HG03135 (cell line): ENCODE data around the gene HS3ST3B1.

ENCODE experiments used
- ATAC-seq: cut with Tn5 transposase; IDR thresholded peaks from one replicate; pipeline ENCODE4 v1.9.1; 2021; ENCODE audit warnings: mild to moderate bottlenecking, moderate library complexity; ENCODE audit not compliant: unreplicated experiment

Gene HS3ST3B1

DNA sequence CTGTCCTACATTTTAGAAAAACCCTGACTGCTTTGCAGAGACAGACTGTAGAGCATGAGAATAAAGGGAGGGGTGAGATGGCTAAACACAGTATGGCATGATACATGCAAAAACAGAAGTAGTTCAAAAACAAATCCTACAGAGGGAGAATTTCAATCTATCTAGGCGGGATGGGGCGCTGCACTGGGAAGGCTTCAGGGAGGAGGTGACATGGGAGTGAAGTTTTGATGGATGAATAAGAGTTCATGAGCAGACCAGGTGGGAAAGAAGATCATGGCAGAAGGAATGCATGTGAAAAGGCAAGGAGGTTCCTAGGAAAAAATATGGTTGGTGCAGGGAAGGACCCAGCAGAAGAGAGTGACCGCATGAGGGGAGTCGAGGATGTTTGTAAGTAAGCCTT is 19.2 kb downstream of the HS3ST3B1 start:
- no peak for ATAC-seq

DNA sequence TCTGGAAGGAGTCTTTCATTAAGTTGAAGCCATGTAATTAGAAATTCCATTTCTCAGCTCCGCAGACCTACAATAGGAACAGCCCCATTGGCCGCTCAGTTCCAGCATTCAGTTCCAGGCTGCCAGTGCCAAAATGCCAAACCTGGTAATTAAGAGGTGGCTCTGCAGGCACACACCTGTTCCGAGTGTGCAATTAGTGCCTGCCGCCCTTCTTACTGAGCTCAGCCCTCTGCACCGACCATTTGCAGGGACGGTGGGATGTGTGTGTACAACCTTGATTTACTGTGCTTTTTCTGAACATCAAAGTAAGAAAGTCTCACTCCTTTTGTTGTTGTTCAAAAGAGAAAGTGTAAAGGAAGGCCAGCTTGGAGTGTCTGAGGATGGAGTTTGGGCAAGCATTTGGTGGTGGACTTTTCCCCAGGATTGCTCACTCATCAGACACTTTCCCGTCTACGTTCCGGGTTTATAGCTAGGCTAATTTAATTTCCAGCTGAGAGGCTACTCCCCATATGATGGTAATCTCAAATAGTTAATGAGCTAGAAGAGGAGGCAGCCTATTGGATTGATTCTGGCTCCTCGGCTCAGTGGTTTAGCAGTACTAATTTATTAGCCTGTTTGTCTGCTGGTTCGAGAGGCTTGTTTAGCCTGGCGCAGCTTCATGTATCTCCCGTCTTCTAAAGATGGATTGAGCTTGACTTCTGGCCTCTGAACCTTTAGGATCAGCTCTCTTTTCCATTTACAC is 20.0 kb downstream of the HS3ST3B1 start:
- no peak for ATAC-seq

DNA sequence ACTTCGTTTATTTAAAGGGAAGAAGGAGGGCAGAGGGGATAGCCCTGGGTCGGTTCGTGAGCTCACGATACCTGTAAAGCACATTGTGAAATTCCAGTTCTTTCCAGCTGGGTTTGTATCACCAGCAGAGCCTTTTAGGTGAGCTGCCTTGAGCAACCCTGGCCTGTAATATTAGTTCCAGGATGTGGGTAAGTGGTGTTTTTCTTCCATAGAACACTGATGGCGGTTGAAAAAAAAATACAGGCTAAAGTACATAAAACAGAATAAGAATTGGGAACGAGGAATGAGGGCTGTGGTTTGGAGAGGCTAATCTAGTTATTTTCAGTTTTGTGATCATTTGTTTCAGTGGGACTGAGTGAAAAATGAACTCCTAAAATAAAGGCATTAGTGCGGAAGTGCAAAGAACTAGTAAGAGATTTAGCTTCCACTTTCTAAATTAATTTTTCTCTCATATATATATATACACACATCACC is 20.6 kb downstream of the HS3ST3B1 start:
- no peak for ATAC-seq

DNA sequence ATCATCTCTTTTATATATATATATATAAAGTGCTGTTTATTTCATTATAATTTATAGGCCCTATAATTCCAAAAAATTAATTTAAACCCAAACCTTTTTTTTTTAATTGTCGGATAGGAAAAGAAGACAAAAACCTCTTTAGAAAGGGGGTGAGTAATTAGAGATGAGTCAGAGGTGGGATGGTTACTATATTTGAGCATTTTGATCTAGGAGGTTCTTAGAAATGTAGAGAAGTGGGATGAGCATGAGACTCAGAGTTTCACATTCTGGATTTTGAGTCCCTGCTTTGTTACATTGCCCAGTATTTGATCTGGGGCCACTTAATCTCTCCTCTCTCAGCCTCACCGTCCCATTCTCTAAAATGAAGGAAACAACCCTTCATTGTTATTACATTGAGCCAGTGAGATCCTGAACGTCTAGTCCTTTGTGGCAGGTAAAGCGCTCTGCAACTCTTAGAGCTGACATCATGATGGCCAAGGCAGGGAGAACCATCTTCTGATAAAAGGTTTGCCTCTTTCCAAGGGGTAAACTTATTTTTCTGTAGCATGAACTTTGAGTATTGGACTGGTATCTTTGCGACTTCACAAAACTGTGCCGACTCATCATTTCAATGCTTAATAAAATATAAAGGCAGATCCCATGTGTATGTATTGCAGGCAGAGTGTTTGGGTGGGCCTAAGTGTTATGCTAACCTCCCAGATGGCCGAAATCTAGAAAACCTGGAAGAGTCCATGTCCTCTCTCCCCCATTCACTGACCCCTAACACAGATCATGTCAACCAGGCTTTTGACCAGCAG is 21.3 kb downstream of the HS3ST3B1 start:
- no peak for ATAC-seq

DNA sequence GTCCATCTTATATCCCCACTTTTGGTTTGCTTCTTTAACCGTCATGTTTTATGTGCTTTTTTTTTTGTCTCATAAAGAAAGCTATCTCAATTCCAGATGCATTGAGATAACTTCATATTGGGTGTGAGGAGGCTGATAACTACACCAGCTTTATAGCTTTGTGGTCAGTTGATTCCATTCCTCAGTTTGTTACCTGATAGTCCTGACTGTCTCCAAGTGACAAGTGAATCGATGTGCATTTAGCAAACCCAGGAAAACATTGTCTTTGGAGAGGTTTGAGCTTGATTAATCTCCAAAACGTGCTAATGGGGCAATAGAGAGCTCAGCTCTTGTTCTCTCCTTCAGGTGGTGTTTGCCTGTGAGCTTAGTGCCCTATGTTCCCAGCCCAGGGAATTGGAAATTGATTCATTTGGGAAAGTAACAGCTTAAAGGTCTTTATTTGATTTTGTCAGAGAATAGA is 22.7 kb downstream of the HS3ST3B1 start:
- ATAC-seq, result no peak

DNA sequence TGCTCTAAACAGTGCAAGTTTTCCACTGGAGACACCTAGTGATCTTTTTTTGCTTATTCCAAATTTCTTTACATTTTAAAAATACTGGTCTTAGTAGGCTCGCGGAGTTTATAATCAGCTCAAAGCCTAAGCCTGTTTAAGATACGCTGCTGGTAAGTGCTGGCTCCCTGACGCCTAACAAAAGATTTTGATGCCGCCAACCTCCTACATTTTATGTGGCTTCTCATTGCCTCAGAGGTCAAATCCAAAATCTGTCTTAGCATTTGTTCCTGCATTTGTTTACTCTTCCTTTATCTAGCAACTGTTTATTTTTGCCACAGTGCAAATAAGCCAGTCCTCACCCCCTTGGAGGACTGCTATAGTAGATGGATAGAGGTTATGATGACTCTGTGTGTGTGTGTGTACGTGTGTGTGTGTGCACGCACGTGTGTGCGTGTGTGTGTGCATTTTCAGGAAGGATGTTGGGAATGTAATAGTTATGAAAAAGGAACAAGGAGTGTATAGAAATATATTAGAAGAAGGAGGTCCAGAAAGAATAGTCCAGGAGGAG is 24.8 kb downstream of the HS3ST3B1 start:
- no peak for ATAC-seq

DNA sequence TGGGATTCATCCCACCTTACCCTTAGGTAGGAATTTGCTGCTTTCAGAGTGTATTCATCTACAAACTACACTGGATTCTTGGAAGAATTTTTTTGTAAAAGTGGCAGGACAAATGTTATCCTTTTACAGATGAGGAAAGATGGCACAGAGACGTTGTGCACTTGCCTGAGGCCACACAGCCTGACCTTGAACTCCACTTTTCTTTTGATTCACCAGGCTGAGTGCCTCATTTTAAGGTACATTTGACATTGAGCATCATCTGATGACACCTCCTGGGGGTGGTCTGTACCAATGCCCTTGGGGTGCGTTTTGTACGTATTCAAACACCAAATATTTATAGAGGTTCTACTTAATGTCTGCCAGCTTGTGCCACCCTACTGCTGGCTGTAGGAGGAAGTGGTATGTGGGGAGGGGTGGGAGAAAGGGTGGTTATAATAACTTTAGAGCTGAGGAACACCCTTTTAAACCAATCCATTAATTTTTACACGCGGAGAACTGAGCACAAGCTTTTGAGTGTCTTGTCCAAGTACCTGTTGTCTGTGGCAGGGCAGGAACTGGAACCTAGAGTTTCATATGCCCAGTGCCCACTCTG is 29.1 kb downstream of the HS3ST3B1 start:
- ATAC-seq, result no peak

DNA sequence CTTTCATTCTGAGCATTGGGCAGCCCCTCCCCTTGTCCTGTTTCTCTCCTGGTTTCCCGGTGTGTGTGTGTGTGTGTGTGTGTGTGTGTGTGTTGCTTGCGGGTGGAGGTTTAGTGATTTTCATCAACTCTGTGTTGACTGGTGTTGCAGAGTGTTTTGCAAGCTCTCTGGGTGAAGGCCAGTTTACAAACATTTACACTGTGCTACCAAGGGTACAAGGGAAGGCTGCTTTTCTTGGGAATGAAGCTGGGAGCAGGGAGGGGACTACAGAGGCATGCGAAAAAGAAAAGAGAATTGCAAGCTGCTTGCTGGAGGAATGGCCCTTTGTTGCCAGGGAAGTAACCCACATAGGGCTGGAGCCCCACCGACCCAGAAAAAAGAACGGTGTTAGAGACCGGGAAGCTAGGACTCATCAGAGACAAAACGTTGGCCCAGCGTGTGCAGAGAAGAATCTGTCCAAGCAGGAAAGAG is 29.6 kb downstream of the HS3ST3B1 start:
- no peak for ATAC-seq

DNA sequence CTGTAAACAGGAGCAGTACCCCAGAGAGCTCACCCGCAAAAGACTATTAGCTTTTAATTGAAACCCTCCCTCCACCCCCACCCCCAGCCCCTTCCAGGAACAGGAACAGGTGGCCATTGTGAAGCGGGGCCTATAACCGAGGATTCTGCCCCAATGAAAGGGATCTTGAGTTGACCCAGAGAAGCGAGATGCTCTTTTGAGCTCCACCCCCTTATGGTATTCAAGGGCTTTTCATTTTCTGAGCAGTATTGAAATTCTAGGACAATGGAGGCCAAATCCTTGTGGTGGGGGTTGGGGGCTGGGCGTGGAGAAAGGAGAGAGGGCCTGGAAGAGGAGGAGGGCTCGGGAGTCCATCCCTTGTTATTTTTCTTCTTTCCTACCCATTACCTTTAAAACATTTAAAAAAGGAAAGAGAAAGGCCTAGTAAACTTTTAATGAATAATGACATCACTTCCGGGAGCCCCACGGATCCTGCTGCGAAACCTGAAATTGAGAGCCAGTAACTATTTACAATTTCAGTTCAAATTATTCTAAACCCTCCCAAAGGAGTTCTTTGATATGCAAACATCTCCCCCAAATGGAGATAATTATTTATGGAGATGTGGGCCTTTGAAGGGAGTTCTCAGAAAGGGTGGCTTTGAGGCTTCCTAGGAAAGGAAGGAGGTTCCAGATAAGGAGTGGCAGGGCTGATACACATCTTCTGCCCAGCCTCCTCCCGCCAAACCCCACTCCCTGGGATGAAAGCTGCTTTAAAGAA is 30.5 kb downstream of the HS3ST3B1 start:
- no peak for ATAC-seq

DNA sequence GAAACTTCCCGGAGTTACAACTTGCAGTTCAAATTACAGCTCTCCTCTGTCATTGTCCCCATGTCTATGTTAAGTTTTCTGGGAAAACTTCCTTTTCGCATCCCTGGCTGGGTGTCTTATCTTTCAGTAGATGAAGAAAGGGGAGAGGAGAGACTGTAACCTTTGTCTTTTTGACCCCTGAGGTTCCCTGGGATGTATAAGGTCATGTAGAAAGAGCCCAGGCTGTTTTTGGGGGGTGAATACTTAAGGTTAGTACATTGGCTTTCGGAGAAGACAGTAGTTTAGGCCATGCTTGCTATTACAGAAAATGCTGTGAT is 31.1 kb downstream of the HS3ST3B1 start:
- no peak for ATAC-seq

DNA sequence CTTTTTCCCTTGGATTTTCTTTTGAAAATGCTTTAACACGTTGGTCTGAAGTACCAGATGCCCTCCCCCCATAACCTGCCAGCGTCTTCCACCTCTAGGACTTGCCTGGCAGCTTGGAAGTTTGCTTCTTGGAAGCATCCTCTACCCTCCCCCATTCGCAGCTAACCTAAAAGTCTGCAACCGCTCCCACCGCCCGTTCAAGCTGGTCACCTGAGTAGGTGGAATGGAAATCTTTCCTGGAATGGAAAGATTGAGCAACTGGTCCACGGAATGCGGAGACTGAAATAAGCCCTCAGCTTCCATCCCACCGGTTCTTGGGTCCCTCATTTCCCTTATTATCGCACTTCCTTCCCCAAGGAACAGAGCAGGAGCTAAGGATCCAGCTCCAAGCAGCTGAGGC is 31.4 kb downstream of the HS3ST3B1 start:
- no peak for ATAC-seq

DNA sequence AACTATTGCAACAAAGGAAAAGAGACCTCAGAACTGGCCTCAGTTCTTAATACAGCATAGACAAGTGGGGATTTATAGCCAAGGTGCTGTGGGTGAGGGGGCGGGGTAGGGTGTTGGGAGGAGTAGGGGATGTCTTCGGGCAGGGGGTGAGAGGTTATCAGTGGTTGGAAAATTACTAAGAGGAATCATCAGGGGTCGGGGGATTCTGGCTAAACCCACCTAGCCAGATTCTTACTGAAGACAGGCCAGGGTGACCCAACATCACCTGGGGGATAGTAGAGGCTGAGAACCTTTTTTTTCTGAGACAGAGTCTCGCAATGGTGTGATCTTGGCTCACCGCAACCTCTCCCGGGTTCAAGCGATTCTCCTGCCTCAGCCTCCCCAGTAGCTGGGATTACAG is 32.6 kb downstream of the HS3ST3B1 start:
- no peak for ATAC-seq

DNA sequence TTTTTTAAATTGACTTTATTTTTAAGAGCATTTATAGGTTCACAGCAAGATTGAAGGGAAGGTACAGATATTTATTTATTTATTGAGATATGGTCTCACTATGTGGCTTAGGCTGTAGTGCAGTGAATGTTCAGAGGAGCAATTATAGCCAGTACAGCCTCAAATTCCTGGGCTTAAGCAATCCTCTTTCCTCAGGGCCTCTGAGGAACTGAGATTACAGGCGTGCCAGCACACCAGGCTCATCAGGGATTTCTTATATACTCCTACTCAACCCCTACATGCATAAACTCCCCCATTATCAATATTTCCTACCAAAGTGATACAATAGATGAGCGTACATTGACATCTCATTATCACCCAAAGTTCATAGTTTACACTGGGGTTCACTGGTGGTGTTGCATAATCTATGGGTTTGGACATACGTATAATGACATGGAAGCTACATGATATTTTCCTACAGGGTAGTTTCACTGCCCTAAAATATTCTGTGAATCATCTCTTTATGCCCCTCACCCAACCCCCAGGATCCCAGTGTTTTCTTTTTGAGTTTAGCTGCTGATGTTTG is 33.5 kb downstream of the HS3ST3B1 start:
- ATAC-seq, result no peak

DNA sequence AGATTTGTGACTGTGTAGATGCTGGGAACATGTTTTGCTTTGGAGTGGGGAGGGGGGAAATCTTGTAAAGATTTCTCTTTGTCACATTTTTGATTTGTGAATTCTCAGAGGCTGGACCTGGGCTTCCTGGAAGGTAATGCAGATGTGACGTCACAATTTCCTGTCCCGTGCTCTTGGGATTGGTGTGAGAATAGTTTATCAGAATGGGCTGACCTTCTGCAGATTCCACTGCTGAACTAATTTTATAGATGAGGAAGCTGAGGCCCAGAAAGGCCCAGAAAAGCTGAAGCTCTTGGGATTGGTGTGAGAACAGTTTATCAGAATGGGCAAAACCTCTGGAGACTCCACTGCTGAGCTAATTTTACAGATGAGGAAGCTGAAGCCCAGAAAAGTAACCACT is 34.0 kb downstream of the HS3ST3B1 start:
- ATAC-seq, result no peak

DNA sequence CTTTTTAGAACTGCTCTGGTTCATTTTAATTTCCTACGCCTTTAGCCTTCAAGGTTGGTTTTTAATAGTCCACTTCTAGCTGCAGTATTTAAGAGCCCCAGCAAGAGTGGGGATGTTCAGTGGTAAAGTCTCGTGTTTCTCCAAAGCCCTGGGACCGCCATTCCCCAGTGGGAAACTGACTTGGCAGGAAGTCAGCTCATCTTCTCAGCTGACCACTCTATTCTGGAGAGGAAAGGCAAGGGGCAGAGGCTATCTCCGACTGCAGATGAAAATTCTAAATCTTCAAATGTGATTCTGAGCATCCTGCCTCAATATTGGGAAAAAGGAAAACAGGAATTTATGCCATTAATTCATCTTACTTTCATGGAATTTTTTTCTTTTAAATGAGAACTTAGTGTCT is 35.5 kb downstream of the HS3ST3B1 start:
- no peak for ATAC-seq

DNA sequence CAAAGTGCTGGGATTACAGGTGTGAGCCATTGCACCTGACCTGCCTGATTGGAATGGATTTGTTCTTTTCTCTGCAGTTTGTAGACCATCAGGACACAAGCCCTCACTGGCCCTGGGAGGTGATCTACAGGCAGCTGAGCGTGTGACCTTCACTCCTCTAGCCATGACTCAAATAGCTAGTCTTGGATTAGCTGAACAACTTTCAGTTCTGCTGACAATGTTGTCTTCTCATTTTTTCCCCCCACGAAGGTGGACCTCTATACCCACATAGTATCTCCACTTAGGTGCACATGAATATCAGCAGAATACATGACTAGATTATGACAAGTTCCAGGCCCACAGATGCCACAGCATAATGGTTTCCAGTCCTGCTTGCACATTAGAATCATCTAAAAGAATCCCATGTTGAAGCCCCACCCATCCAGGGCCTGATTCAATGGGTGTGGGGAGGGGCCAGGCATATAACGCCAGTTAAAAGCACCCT is 36.8 kb downstream of the HS3ST3B1 start:
- no peak for ATAC-seq

DNA sequence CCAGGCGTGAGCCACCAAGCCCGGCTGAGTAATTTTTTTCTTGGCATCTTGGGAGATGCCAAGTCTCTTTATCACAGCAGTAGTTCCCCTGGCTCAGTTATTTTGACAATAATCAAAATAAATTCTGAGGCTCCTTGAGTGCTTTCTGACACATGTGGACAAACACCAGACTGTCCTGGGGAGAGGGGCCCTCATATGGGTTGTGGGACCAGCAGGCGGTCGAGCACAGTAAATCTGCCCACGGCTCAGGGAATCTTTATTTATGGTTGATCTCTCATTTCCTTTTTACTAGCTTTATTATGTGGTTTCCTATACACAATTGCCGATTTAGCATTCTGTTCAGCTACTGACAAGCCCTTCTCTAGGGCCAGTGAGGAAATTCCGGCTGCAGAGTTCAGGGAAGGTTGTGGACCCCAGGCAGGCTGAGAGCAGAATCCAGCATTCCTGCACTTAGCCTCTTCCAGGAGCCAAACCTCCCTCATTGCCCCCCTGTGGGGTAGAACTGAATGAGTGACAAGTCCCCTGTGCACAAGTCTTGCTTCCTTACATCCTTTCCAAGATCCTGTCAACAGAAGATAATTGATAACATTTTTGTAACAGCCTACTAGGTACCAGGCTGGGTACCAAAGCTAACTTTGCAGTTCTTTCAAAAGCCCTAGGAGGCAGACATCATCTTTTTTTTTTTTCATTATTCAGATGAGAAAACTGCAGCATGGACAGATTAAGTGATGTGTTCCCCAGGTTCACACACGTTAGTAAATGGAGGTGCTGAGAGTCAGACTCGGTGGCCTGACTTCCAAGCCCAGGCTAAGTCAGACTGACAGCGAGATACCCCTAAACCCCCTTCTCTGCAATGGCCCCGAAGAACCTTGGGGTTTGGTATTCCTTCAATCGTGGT is 40.2 kb downstream of the HS3ST3B1 start:
- ATAC-seq, result no peak

DNA sequence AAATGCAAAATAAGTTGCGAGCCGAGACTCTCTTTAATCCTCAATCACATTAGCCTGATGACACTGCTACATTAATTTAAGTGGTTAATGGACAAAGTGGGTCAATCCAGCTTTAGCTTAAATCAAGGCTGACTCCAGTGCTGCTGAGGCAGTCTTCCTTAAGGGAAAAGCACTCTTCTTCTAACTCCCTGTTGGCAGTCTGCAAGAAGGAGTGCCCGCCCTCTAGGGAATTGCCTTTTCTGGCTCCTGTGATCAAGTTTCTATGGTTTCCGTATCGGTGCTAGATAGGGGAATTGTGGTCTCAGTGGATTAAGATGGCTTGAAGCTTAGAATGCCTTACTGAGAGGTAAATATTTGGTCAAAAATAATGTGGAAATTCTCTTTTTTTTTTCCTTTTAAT is 41.0 kb downstream of the HS3ST3B1 start:
- ATAC-seq, result no peak

DNA sequence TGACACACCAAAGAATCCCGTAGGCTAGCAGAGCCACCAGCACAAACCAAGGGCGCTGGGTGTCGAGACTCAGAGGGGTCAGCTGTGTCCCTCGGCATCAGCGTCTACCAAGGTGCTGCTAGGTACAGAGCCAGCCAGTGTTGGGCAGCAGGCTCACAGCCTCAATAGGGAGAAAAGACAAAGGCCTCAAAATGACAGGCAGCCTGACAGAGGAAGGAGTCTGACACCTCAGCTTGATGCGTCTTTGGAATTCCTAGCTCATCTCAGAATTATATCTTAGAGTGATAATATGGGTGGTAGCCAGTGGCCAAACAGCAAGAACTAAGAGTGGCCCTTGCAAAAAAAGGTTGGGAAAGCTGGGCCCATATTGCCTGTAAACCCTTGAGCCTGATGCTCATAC is 45.9 kb downstream of the HS3ST3B1 start:
- no peak for ATAC-seq
